ENCODE results near the gene CCDC157. TPM values are rescaled to one million over a fixed set of nuclear protein-coding genes. Genes with fewer than 3 reads are reported as not detected.

The CCDC157 gene
- total RNA-seq, 2 donors from 2014 or later: 6.1 to 7.2 TPM

GRCh38 chr22:30354644-30355043 lies 2.2 kb upstream of the CCDC157 start:
- DNase-seq: no peak
- peak overlapping the region; percentile 60 for H3K27ac Mint-ChIP-seq
- peak overlapping the region; percentile 8 for H3K9ac ChIP-seq (ENCODE audit: extremely low read depth, low read length, poor library complexity, severe bottlenecking)
- H3K9me3 ChIP-seq (ENCODE audit: control insufficient read depth, low read length): no peaks in the 10 kb centered on the region
- peaks cover 25% of the 10 kb centered on the region for H3K4me1 Mint-ChIP-seq
- peaks cover 37% of the 10 kb centered on the region for H3K36me3 ChIP-seq (ENCODE audit: control insufficient read depth, insufficient read depth, low read length)
- peaks cover 5% of the 10 kb centered on the region for H3K4me1 ChIP-seq (ENCODE audit: control insufficient read depth, insufficient read depth, low read length)
- WGBS, 2 experiments (ENCODE audit: insufficient coverage in 1 of 2, insufficient read length in 1 of 2): 90 to 93% methylated on average over 4 to 5 of the region's 5 CpGs
- peaks cover 2% of the 10 kb centered on the region for H3K27me3 Mint-ChIP-seq (ENCODE audit: insufficient read depth)
- H3K9me3 Mint-ChIP-seq: no peaks in the 10 kb centered on the region
- no peak overlapping the region for H3K4me3 Mint-ChIP-seq
- peaks cover 36% of the 10 kb centered on the region for H3K36me3 Mint-ChIP-seq (ENCODE audit: low read depth)
- peak overlapping the region; percentile 99 for H3K4me3 ChIP-seq (ENCODE audit: low read length)
- no peak overlapping the region for H3K27ac ChIP-seq (ENCODE audit: low read depth, low read length)
- TF ChIP-seq CTCF (conservative IDR thresholded peaks at IDR 0.05): no peak
- no peaks in the 10 kb centered on the region for H3K27me3 ChIP-seq (ENCODE audit: control insufficient read depth, insufficient read depth, low read length, poor library complexity, severe bottlenecking)

GRCh38 chr22:30357236-30357570 lies 396 bp downstream of the CCDC157 start:
- Mint-ChIP-seq H3K27me3 (ENCODE audit: insufficient read depth) (peaks cover 2% of the 10 kb centered on the region), H3K4me1 (peaks cover 26% of the 10 kb centered on the region), H3K27ac (peak overlapping the region; percentile 97), H3K4me3 (peak overlapping the region; percentile 97), H3K9me3 (no peaks in the 10 kb centered on the region), H3K36me3 (ENCODE audit: low read depth) (peaks cover 14% of the 10 kb centered on the region)
- H3K36me3 ChIP-seq (ENCODE audit: control insufficient read depth, insufficient read depth, low read length): peaks cover 17% of the 10 kb centered on the region
- H3K9ac ChIP-seq (ENCODE audit: extremely low read depth, low read length, poor library complexity, severe bottlenecking): peak overlapping the region; percentile 94
- peaks cover 5% of the 10 kb centered on the region for H3K4me1 ChIP-seq (ENCODE audit: control insufficient read depth, insufficient read depth, low read length)
- H3K4me3 ChIP-seq (ENCODE audit: low read length): peak overlapping the region; percentile 99
- no peak for TF ChIP-seq CTCF (conservative IDR thresholded peaks at IDR 0.05)
- H3K27ac ChIP-seq (ENCODE audit: low read depth, low read length): peak overlapping the region; percentile 95
- H3K27me3 ChIP-seq (ENCODE audit: control insufficient read depth, insufficient read depth, low read length, poor library complexity, severe bottlenecking): no peaks in the 10 kb centered on the region
- WGBS, 2 experiments (ENCODE audit: insufficient coverage in 1 of 2, insufficient read length in 1 of 2): 2 to 3% methylated on average over 7 to 9 of the region's 9 CpGs
- H3K9me3 ChIP-seq (ENCODE audit: control insufficient read depth, low read length): no peaks in the 10 kb centered on the region
- no peak for DNase-seq

GRCh38 chr22:30357650-30358215 lies 926 bp downstream of the CCDC157 start:
- no peak for DNase-seq
- no peaks in the 10 kb centered on the region for H3K27me3 ChIP-seq (ENCODE audit: control insufficient read depth, insufficient read depth, low read length, poor library complexity, severe bottlenecking)
- H3K9ac ChIP-seq (ENCODE audit: extremely low read depth, low read length, poor library complexity, severe bottlenecking): peak overlapping the region; percentile 94
- H3K27me3 Mint-ChIP-seq (ENCODE audit: insufficient read depth): peaks cover 2% of the 10 kb centered on the region
- H3K36me3 Mint-ChIP-seq (ENCODE audit: low read depth): peaks cover 8% of the 10 kb centered on the region
- 60 to 86% methylated on average over 7 to 19 of the region's 22 CpGs for WGBS, 2 experiments (ENCODE audit: insufficient coverage in 1 of 2, insufficient read length in 1 of 2)
- H3K36me3 ChIP-seq (ENCODE audit: control insufficient read depth, insufficient read depth, low read length): peaks cover 12% of the 10 kb centered on the region
- H3K9me3 Mint-ChIP-seq: no peaks in the 10 kb centered on the region
- peaks cover 5% of the 10 kb centered on the region for H3K4me1 ChIP-seq (ENCODE audit: control insufficient read depth, insufficient read depth, low read length)
- H3K27ac Mint-ChIP-seq: peak overlapping the region; percentile 97
- H3K4me1 Mint-ChIP-seq: peaks cover 32% of the 10 kb centered on the region
- H3K4me3 Mint-ChIP-seq: peak overlapping the region; percentile 97
- TF ChIP-seq CTCF (conservative IDR thresholded peaks at IDR 0.05): no peak
- H3K9me3 ChIP-seq (ENCODE audit: control insufficient read depth, low read length): no peaks in the 10 kb centered on the region
- no peak overlapping the region for H3K27ac ChIP-seq (ENCODE audit: low read depth, low read length)
- peak overlapping the region; percentile 99 for H3K4me3 ChIP-seq (ENCODE audit: low read length)

Data from endodermal cell (in vitro differentiated cells).